Activated T-cell treated with anti-CD3 and anti-CD28 coated beads, Interleukin-2, amount 50 U/mL, for 72 hours (primary cell): Measurements from ENCODE around the gene ANKK1. TPM values are rescaled to one million over a fixed set of nuclear protein-coding genes. Genes with fewer than 3 reads are reported as not detected.

Experiments
- ATAC-seq, 2 donors: fragments of 150-1000 bp; cut with Tn5 transposase; replicated peaks in 1 of 2; 2 replicates each; pipeline ENCODE4 v1.10.0; 2021; ENCODE audit warnings: moderate library complexity in 2 of 2, mild to moderate bottlenecking in 1 of 2
- DNase-seq, 2 donors: peaks; one replicate each; pipeline ENCODE4 v3.0.0; 2021 to 2022; ENCODE audit warnings: mixed read lengths in 1 of 2
- H3K27ac Mint-ChIP-seq: one replicate; pipeline ENCODE4 v1.8.0; 2022; ENCODE audit warnings: mild to moderate bottlenecking, moderate library complexity, mixed read lengths
- H3K27me3 Mint-ChIP-seq: one replicate; pipeline ENCODE4 v1.8.0; 2022; ENCODE audit warnings: low read depth, mixed read lengths
- H3K36me3 Mint-ChIP-seq, 2 donors: one replicate each; pipeline ENCODE4 v1.8.0; 2022; ENCODE audit warnings: mixed read lengths in 2 of 2, mild to moderate bottlenecking in 1 of 2; ENCODE audit not compliant: insufficient read depth in 2 of 2
- H3K4me1 Mint-ChIP-seq: one replicate; pipeline ENCODE4 v1.8.0; 2022; ENCODE audit warnings: low read depth, mixed read lengths
- H3K4me3 Mint-ChIP-seq, 2 donors: one replicate each; pipeline ENCODE4 v1.8.0; 2022; ENCODE audit warnings: mild to moderate bottlenecking in 2 of 2, mixed read lengths in 2 of 2, moderate library complexity in 2 of 2
- H3K9me3 Mint-ChIP-seq, 2 donors: one replicate each; pipeline ENCODE4 v1.8.0; 2022; ENCODE audit warnings: mixed read lengths in 2 of 2
- total RNA-seq, 2 donors: library from RNA; stranded (reverse); gene quantifications; one replicate each; pipeline ENCODE4 v1.2.3, GENCODE V29; 2022

Gene ANKK1
- total RNA-seq, 2 donors from 2014 or later: 0.12 to 0.79 TPM

- H3K9me3 Mint-ChIP-seq: no peaks in the 10 kb centered on the region
- no peak for DNase-seq
- no peaks in the 10 kb centered on the region for H3K4me1 Mint-ChIP-seq
- no peak overlapping the region for H3K27ac Mint-ChIP-seq
- no peaks in the 10 kb centered on the region for H3K27me3 Mint-ChIP-seq
- H3K36me3 Mint-ChIP-seq: no peaks in the 10 kb centered on the region
- no peak for ATAC-seq
- H3K4me3 Mint-ChIP-seq: no peak overlapping the region
Observed at GRCh38 chr11:113385749-113386148, 1.8 kb upstream of the ANKK1 start.

GRCh38 chr11:113386866-113387265, 713 bp upstream of the ANKK1 start:
- no peaks in the 10 kb centered on the region for H3K4me1 Mint-ChIP-seq
- H3K27ac Mint-ChIP-seq: no peak overlapping the region
- H3K36me3 Mint-ChIP-seq: no peaks in the 10 kb centered on the region
- H3K4me3 Mint-ChIP-seq: no peak overlapping the region
- no peaks in the 10 kb centered on the region for H3K9me3 Mint-ChIP-seq
- no peak for ATAC-seq
- H3K27me3 Mint-ChIP-seq: no peaks in the 10 kb centered on the region
- DNase-seq: no peak

GRCh38 chr11:113389272-113389671, 1.7 kb downstream of the ANKK1 start:
- Mint-ChIP-seq H3K27me3 (no peaks in the 10 kb centered on the region), H3K27ac (no peak overlapping the region), H3K4me3 (no peak overlapping the region), H3K4me1 (no peaks in the 10 kb centered on the region), H3K36me3 (no peaks in the 10 kb centered on the region), H3K9me3 (no peaks in the 10 kb centered on the region)
- ATAC-seq: no peak
- DNase-seq: no peak

DNA sequence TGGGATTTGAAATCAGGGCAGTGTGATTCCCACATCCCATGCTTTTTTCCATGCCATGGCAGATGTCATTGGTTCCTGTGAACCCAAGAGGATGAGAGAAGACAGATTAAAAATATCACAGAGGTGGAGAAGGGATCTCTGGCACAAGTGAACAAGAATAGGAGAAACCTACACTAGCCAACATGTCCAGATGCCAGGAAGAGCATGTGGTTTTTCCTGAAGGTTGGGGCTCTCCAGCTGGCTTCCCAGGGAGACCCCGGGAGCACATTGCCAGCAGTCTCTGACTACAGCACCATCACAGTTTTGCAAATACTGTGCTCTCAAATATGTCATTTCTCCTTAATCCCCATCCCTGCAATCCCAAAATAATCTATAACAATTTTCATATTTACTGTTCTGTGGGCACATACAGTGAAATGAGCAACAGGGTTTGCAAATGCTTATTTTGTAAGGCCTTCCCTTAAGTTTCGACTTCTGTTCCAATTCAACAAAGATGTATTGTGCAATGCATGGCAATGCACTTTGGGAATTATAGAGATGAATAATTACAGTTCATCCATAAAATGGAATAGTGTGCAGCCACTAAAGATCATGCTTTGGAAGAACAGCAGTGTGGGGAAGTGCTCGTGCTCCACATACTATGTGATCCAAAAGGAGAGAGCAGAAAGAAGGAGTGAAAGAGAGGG, 4.8 kb downstream of the ANKK1 start:
- no peaks in the 10 kb centered on the region for H3K36me3 Mint-ChIP-seq
- H3K27ac Mint-ChIP-seq: no peak overlapping the region
- no peaks in the 10 kb centered on the region for H3K4me1 Mint-ChIP-seq
- no peak overlapping the region for H3K4me3 Mint-ChIP-seq
- H3K9me3 Mint-ChIP-seq: no peaks in the 10 kb centered on the region
- DNase-seq (no peak), ATAC-seq (no peak)
- no peaks in the 10 kb centered on the region for H3K27me3 Mint-ChIP-seq

DNA sequence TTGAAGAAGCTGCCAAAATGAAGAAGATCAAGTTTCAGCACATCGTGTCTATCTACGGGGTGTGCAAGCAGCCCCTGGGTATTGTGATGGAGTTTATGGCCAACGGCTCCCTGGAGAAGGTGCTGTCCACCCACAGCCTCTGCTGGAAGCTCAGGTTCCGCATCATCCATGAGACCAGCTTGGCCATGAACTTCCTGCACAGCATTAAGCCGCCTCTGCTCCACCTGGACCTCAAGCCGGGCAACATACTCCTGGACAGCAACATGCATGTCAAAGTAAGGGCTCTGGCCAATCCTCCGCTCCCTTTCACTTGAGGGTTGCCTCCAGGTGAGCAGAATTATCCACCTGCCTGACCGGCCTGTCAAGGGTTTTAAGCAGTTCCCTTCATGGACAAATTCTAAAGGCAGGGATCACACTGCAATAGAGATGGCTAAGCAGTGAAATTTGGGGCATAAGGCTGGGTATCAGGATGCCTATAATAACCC, 6.0 kb downstream of the ANKK1 start:
- no peaks in the 10 kb centered on the region for H3K9me3 Mint-ChIP-seq
- no peaks in the 10 kb centered on the region for H3K27me3 Mint-ChIP-seq
- ATAC-seq (no peak), DNase-seq (no peak)
- no peak overlapping the region for H3K4me3 Mint-ChIP-seq
- no peaks in the 10 kb centered on the region for H3K4me1 Mint-ChIP-seq
- H3K27ac Mint-ChIP-seq: no peak overlapping the region
- no peaks in the 10 kb centered on the region for H3K36me3 Mint-ChIP-seq

DNA sequence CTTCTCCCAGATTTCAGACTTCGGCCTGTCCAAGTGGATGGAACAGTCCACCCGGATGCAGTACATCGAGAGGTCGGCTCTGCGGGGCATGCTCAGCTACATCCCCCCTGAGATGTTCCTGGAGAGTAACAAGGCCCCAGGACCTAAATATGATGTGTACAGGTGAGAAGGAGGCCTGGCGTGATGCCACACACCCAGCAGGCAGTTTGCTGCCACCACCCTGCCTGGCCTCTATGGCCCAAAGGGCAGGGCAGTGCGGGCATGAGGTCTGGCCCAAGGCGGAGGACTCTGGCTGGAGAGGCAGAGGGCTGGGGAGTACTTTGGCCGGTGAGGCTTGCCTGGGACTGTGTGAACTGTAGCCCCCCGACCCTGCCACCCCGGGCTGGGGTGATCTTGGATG, 7.3 kb downstream of the ANKK1 start:
- Mint-ChIP-seq H3K4me1 (no peaks in the 10 kb centered on the region), H3K4me3 (no peak overlapping the region), H3K27me3 (no peaks in the 10 kb centered on the region), H3K9me3 (no peaks in the 10 kb centered on the region), H3K27ac (no peak overlapping the region), H3K36me3 (no peaks in the 10 kb centered on the region)
- no peak for ATAC-seq
- no peak for DNase-seq

GRCh38 chr11:113395782-113396336, 8.3 kb downstream of the ANKK1 start:
- H3K9me3 Mint-ChIP-seq: no peaks in the 10 kb centered on the region
- H3K36me3 Mint-ChIP-seq: no peaks in the 10 kb centered on the region
- H3K27me3 Mint-ChIP-seq: no peaks in the 10 kb centered on the region
- DNase-seq: no peak
- no peak overlapping the region for H3K27ac Mint-ChIP-seq
- no peak for ATAC-seq
- no peaks in the 10 kb centered on the region for H3K4me1 Mint-ChIP-seq
- H3K4me3 Mint-ChIP-seq: no peak overlapping the region

- no peak overlapping the region for H3K27ac Mint-ChIP-seq
- H3K4me1 Mint-ChIP-seq: no peaks in the 10 kb centered on the region
- ATAC-seq: no peak
Observed at GRCh38 chr11:113396690-113397089, 9.1 kb downstream of the ANKK1 start.

DNA sequence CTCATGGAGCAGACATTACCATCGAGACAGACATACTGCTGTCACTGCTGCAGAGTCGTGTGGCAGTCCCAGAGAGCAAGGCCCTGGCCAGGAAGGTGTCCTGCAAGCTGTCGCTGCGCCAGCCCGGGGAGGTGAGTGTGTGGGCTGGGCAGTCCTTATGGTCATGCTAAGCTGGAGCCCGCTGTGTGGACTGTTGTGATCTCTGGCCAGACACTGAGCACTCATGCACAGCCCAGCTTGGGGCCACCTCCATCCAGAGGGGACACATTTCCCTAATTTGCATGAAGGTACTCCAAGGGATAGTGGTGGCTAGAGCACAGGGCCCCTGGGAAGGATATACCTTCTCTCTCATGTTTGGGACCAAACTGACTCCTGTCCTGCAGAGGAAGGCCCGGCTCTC, 9.6 kb downstream of the ANKK1 start:
- DNase-seq (no peak), ATAC-seq (no peak)
- Mint-ChIP-seq H3K4me1 (no peaks in the 10 kb centered on the region), H3K27ac (no peak overlapping the region), H3K4me3 (no peak overlapping the region), H3K27me3 (no peaks in the 10 kb centered on the region), H3K36me3 (no peaks in the 10 kb centered on the region), H3K9me3 (no peaks in the 10 kb centered on the region)

More at GRCh38 chr11:113396690-113397089, 9.1 kb downstream of the ANKK1 start:
- H3K36me3 Mint-ChIP-seq: no peaks in the 10 kb centered on the region
- no peaks in the 10 kb centered on the region for H3K27me3 Mint-ChIP-seq
- DNase-seq: no peak
- no peak overlapping the region for H3K4me3 Mint-ChIP-seq
- H3K9me3 Mint-ChIP-seq: no peaks in the 10 kb centered on the region

- Mint-ChIP-seq H3K4me1 (no peaks in the 10 kb centered on the region), H3K36me3 (no peaks in the 10 kb centered on the region), H3K9me3 (no peaks in the 10 kb centered on the region), H3K27ac (no peak overlapping the region), H3K27me3 (no peaks in the 10 kb centered on the region), H3K4me3 (no peak overlapping the region)
- DNase-seq (no peak), ATAC-seq (no peak)
Observed at GRCh38 chr11:113397821-113398220, 10.2 kb downstream of the ANKK1 start.

DNA sequence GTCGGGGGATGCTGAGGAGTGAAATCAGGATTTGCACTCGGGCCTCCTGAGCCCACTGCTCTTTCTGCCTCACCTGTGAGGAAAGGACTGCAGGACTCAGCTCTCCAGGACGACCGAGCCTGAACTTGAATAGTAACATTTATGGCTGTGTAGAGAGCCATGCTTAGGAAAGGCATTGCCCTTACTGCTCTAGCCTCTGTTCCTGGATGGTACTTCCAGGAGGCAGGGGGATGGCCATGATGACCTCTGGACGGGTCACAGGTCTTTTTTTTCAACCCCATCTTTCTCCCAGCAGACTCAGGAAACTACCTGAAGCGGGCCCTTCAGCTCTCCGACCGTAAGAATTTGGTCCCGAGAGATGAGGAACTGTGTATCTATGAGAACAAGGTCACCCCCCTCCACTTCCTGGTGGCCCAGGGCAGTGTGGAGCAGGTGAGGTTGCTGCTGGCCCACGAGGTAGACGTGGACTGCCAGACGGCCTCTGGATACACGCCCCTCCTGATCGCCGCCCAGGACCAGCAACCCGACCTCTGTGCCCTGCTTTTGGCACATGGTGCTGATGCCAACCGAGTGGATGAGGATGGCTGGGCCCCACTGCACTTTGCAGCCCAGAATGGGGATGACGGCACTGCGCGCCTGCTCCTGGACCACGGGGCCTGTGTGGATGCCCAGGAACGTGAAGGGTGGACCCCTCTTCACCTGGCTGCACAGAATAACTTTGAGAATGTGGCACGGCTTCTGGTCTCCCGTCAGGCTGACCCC, 11.3 kb downstream of the ANKK1 start:
- Mint-ChIP-seq H3K4me1 (no peaks in the 10 kb centered on the region), H3K36me3 (no peaks in the 10 kb centered on the region), H3K27me3 (no peaks in the 10 kb centered on the region), H3K4me3 (no peak overlapping the region), H3K27ac (no peak overlapping the region), H3K9me3 (no peaks in the 10 kb centered on the region)
- DNase-seq (no peak), ATAC-seq (no peak)

DNA sequence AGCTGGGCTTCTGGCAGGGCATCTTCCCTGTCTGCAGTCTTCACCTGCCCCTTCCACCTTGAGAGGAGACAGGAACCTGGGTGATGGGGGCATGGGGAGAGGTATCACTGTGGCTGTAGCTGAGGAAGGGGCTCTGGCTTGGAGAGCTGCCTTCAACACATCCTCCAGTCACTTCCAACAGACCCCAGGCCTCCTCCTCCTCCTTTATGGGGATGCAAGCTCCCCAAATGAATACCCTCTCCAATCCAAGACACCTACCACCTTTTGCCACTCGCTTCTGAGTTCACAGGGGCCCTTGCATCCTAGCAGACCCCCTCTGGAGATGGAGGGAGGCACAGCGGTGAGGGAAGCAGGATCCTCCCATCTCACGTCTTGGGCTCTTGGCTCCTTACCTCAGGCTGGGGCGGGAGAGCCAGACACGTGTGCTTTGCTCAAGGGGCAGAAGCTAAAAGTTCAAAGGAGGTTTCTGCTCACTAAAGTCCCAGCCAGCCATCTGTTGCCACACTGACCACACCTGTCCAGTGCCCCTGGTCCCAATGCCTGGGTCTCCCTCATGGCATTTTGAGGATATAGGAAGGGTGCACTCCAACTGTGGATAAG, 13.2 kb downstream of the ANKK1 start:
- peaks cover 11% of the 10 kb centered on the region for H3K27me3 Mint-ChIP-seq
- H3K4me3 Mint-ChIP-seq: no peak overlapping the region
- no peak for DNase-seq
- no peak for ATAC-seq
- no peak overlapping the region for H3K27ac Mint-ChIP-seq
- H3K9me3 Mint-ChIP-seq: no peaks in the 10 kb centered on the region
- no peaks in the 10 kb centered on the region for H3K4me1 Mint-ChIP-seq
- H3K36me3 Mint-ChIP-seq: no peaks in the 10 kb centered on the region

GRCh38 chr11:113401718-113402117, 14.1 kb downstream of the ANKK1 start:
- no peak overlapping the region for H3K4me3 Mint-ChIP-seq
- DNase-seq (no peak), ATAC-seq (no peak)
- no peak overlapping the region for H3K27ac Mint-ChIP-seq
- no peaks in the 10 kb centered on the region for H3K9me3 Mint-ChIP-seq
- no peaks in the 10 kb centered on the region for H3K4me1 Mint-ChIP-seq
- H3K27me3 Mint-ChIP-seq: peaks cover 11% of the 10 kb centered on the region
- no peaks in the 10 kb centered on the region for H3K36me3 Mint-ChIP-seq
